Measurements from ENCODE around the gene LGALS7B.

GRCh38 chr19:38773469-38774177, 15.4 kb upstream of the LGALS7B start, which contains the start of gene LGALS7:
- TF ChIP-seq ATF3 (IDR thresholded peaks at IDR 0.05; ENCODE audit: insufficient read depth, low read depth, low read length) (no peak), FOSL1 (IDR thresholded peaks at IDR 0.05; ENCODE audit: insufficient read depth, low read depth, low read length) (no peak), EZH2 (IDR thresholded peaks at IDR 0.05; ENCODE audit: low read depth, low read length, severe bottlenecking) (no peak), CEBPB (IDR thresholded peaks at IDR 0.05; ENCODE audit: low read depth, low read length) (no peak), POLR2A (IDR thresholded peaks at IDR 0.05; ENCODE audit: control extremely low read depth in 1 of 2, low read depth in 2 of 2, low read length in 2 of 2) (no peak)
